ENCODE measurements around the gene AMELY.
"Not testable (repeated sequence)": the region's sequence is repeated elsewhere in the genome, so short reads cannot be mapped to it uniquely, and the experiment has no call there.

Gene AMELY

GRCh38 chrY:6928265-6928664 is 16.7 kb upstream of the AMELY start:
- WGBS (ENCODE audit: insufficient coverage) = no CpG with 5 or more reads among the region's 4 CpGs
- no peak overlapping the region for H3K4me3 ChIP-seq (ENCODE audit: control insufficient read depth in 1 of 7, extremely low read depth in 1 of 7, insufficient read depth in 4 of 7, low read depth in 2 of 7, low read length in 6 of 7)
- H3K27ac ChIP-seq (ENCODE audit: insufficient read depth in 1 of 2, low read depth in 1 of 2, low read length in 2 of 2, poor library complexity in 1 of 2, severe bottlenecking in 2 of 2) = no peak overlapping the region
- no peak for DNase-seq
- no peaks in the 10 kb centered on the region for H3K36me3 ChIP-seq (ENCODE audit: control insufficient read depth in 4 of 4, insufficient read depth in 4 of 4, low read length in 3 of 4)
- H3K4me1 ChIP-seq (ENCODE audit: control extremely low read depth in 1 of 4, control insufficient read depth in 4 of 4, insufficient read depth in 4 of 4, low read length in 3 of 4) = no peaks in the 10 kb centered on the region
- CTCF ChIA-PET = no interaction called here
- H3K9me3 ChIP-seq (ENCODE audit: control extremely low read depth in 1 of 5, control insufficient read depth in 4 of 5, insufficient read depth in 2 of 5, low read depth in 1 of 5, low read length in 4 of 5) = no peaks in the 10 kb centered on the region
- H3K27me3 ChIP-seq (replicated peaks in 2 of 5; ENCODE audit: control insufficient read depth in 4 of 5, insufficient read depth in 5 of 5, low read length in 4 of 5) = no peaks in the 10 kb centered on the region
- POLR2A ChIA-PET = no interaction called here

- Histone ChIP-seq H3K36me3 (ENCODE audit: control insufficient read depth in 4 of 4, insufficient read depth in 4 of 4, low read length in 3 of 4) (no peaks in the 10 kb centered on the region), H3K27ac (ENCODE audit: insufficient read depth in 1 of 2, low read depth in 1 of 2, low read length in 2 of 2, poor library complexity in 1 of 2, severe bottlenecking in 2 of 2) (no peak overlapping the region), H3K4me1 (ENCODE audit: control extremely low read depth in 1 of 4, control insufficient read depth in 4 of 4, insufficient read depth in 4 of 4, low read length in 3 of 4) (no peaks in the 10 kb centered on the region), H3K4me3 (ENCODE audit: control insufficient read depth in 1 of 7, extremely low read depth in 1 of 7, insufficient read depth in 4 of 7, low read depth in 2 of 7, low read length in 6 of 7) (no peak overlapping the region), H3K9me3 (ENCODE audit: control extremely low read depth in 1 of 5, control insufficient read depth in 4 of 5, insufficient read depth in 2 of 5, low read depth in 1 of 5, low read length in 4 of 5) (no peaks in the 10 kb centered on the region), H3K27me3 (replicated peaks in 2 of 5; ENCODE audit: control insufficient read depth in 4 of 5, insufficient read depth in 5 of 5, low read length in 4 of 5) (no peaks in the 10 kb centered on the region)
- POLR2A ChIA-PET = no interaction called here
- CTCF ChIA-PET = no interaction called here
- no peak for DNase-seq
- WGBS (ENCODE audit: insufficient coverage) = no CpG with 5 or more reads among the region's 2 CpGs
These were observed 9.5 kb upstream of the AMELY start for GRCh38 chrY:6921061-6921460.

GRCh38 chrY:6913362-6913761 is 1.8 kb upstream of the AMELY start:
- POLR2A ChIA-PET = no interaction called here

GRCh38 chrY:6910372-6911252 is 940 bp downstream of the AMELY start, which contains the start of gene TBL1Y:
Gene TBL1Y, plus strand, starts transcription at chrY:6910697. Its CDS starts 114,388 bp downstream, at chrY:7025085.
- DNase-seq = no peak
- peaks cover 0 to 12% (median 0%) of the 10 kb centered on the region in 4 experiments for H3K4me1 ChIP-seq (ENCODE audit: control extremely low read depth in 1 of 4, control insufficient read depth in 4 of 4, insufficient read depth in 4 of 4, low read length in 3 of 4)
- H3K4me3 ChIP-seq (ENCODE audit: control insufficient read depth in 1 of 7, extremely low read depth in 1 of 7, insufficient read depth in 4 of 7, low read depth in 2 of 7, low read length in 6 of 7) = peak within 1 kb of the TSS in 3 of 7 experiments; percentile 7 to 58 (median 17)
- no peaks in the 10 kb centered on the region for H3K9me3 ChIP-seq (ENCODE audit: control extremely low read depth in 1 of 5, control insufficient read depth in 4 of 5, insufficient read depth in 2 of 5, low read depth in 1 of 5, low read length in 4 of 5)
- peaks cover 0 to 56% (median 0%) of the 10 kb centered on the region in 5 experiments for H3K27me3 ChIP-seq (replicated peaks in 2 of 5; ENCODE audit: control insufficient read depth in 4 of 5, insufficient read depth in 5 of 5, low read length in 4 of 5)
- POLR2A ChIA-PET = no interaction called here
- no peak within 1 kb of the TSS for H3K27ac ChIP-seq (ENCODE audit: insufficient read depth in 1 of 2, low read depth in 1 of 2, low read length in 2 of 2, poor library complexity in 1 of 2, severe bottlenecking in 2 of 2)
- WGBS (ENCODE audit: insufficient coverage) = no CpG with 5 or more reads among the region's 91 CpGs
- no peaks in the 10 kb centered on the region for H3K36me3 ChIP-seq (ENCODE audit: control insufficient read depth in 4 of 4, insufficient read depth in 4 of 4, low read length in 3 of 4)
- CTCF ChIA-PET = no interaction called here

More at GRCh38 chrY:6913362-6913761, 1.8 kb upstream of the AMELY start:
- Histone ChIP-seq H3K27ac (ENCODE audit: insufficient read depth in 1 of 2, low read depth in 1 of 2, low read length in 2 of 2, poor library complexity in 1 of 2, severe bottlenecking in 2 of 2) (no peak overlapping the region), H3K9me3 (ENCODE audit: control extremely low read depth in 1 of 5, control insufficient read depth in 4 of 5, insufficient read depth in 2 of 5, low read depth in 1 of 5, low read length in 4 of 5) (no peaks in the 10 kb centered on the region), H3K27me3 (replicated peaks in 2 of 5; ENCODE audit: control insufficient read depth in 4 of 5, insufficient read depth in 5 of 5, low read length in 4 of 5) (peaks cover 0 to 48% (median 0%) of the 10 kb centered on the region in 5 experiments), H3K4me1 (ENCODE audit: control extremely low read depth in 1 of 4, control insufficient read depth in 4 of 4, insufficient read depth in 4 of 4, low read length in 3 of 4) (peaks cover 0 to 12% (median 0%) of the 10 kb centered on the region in 4 experiments), H3K36me3 (ENCODE audit: control insufficient read depth in 4 of 4, insufficient read depth in 4 of 4, low read length in 3 of 4) (no peaks in the 10 kb centered on the region), H3K4me3 (ENCODE audit: control insufficient read depth in 1 of 7, extremely low read depth in 1 of 7, insufficient read depth in 4 of 7, low read depth in 2 of 7, low read length in 6 of 7) (no peak overlapping the region)
- CTCF ChIA-PET = no interaction called here
- no peak for DNase-seq

- peak overlapping the region in 2 of 7 experiments; percentile 17 to 58 for H3K4me3 ChIP-seq (ENCODE audit: control insufficient read depth in 1 of 7, extremely low read depth in 1 of 7, insufficient read depth in 4 of 7, low read depth in 2 of 7, low read length in 6 of 7)
- H3K36me3 ChIP-seq (ENCODE audit: control insufficient read depth in 4 of 4, insufficient read depth in 4 of 4, low read length in 3 of 4) = no peaks in the 10 kb centered on the region
- no peak for DNase-seq
- peaks cover 0 to 54% (median 0%) of the 10 kb centered on the region in 5 experiments for H3K27me3 ChIP-seq (replicated peaks in 2 of 5; ENCODE audit: control insufficient read depth in 4 of 5, insufficient read depth in 5 of 5, low read length in 4 of 5)
- peaks cover 0 to 12% (median 0%) of the 10 kb centered on the region in 4 experiments for H3K4me1 ChIP-seq (ENCODE audit: control extremely low read depth in 1 of 4, control insufficient read depth in 4 of 4, insufficient read depth in 4 of 4, low read length in 3 of 4)
- no peaks in the 10 kb centered on the region for H3K9me3 ChIP-seq (ENCODE audit: control extremely low read depth in 1 of 5, control insufficient read depth in 4 of 5, insufficient read depth in 2 of 5, low read depth in 1 of 5, low read length in 4 of 5)
- CTCF ChIA-PET = no interaction called here
- POLR2A ChIA-PET = no interaction called here
- WGBS (ENCODE audit: insufficient coverage) = no CpG with 5 or more reads among the region's 14 CpGs
- no peak overlapping the region for H3K27ac ChIP-seq (ENCODE audit: insufficient read depth in 1 of 2, low read depth in 1 of 2, low read length in 2 of 2, poor library complexity in 1 of 2, severe bottlenecking in 2 of 2)
These were observed 1.7 kb downstream of the AMELY start for GRCh38 chrY:6909856-6910255.

- Histone ChIP-seq H3K27ac (ENCODE audit: insufficient read depth in 1 of 2, low read depth in 1 of 2, low read length in 2 of 2, poor library complexity in 1 of 2, severe bottlenecking in 2 of 2) (no peak overlapping the region), H3K9me3 (ENCODE audit: control extremely low read depth in 1 of 5, control insufficient read depth in 4 of 5, insufficient read depth in 2 of 5, low read depth in 1 of 5, low read length in 4 of 5) (no peaks in the 10 kb centered on the region), H3K4me3 (ENCODE audit: control insufficient read depth in 1 of 7, extremely low read depth in 1 of 7, insufficient read depth in 4 of 7, low read depth in 2 of 7, low read length in 6 of 7) (no peak overlapping the region), H3K36me3 (ENCODE audit: control insufficient read depth in 4 of 4, insufficient read depth in 4 of 4, low read length in 3 of 4) (no peaks in the 10 kb centered on the region), H3K27me3 (replicated peaks in 2 of 5; ENCODE audit: control insufficient read depth in 4 of 5, insufficient read depth in 5 of 5, low read length in 4 of 5) (peaks cover 0 to 53% (median 0%) of the 10 kb centered on the region in 5 experiments), H3K4me1 (ENCODE audit: control extremely low read depth in 1 of 4, control insufficient read depth in 4 of 4, insufficient read depth in 4 of 4, low read length in 3 of 4) (peaks cover 0 to 12% (median 0%) of the 10 kb centered on the region in 4 experiments)
- POLR2A ChIA-PET = no interaction called here
- WGBS (ENCODE audit: insufficient coverage) = no CpG with 5 or more reads among the region's 14 CpGs
- DNase-seq = no peak
- CTCF ChIA-PET = no interaction called here
These were observed 2.4 kb downstream of the AMELY start for GRCh38 chrY:6909118-6909521.

- no CpG with 5 or more reads among the region's 6 CpGs for WGBS (ENCODE audit: insufficient coverage)
- H3K4me3 ChIP-seq (ENCODE audit: control insufficient read depth in 1 of 7, extremely low read depth in 1 of 7, insufficient read depth in 4 of 7, low read depth in 2 of 7, low read length in 6 of 7); H3K9me3 ChIP-seq (ENCODE audit: control extremely low read depth in 1 of 5, control insufficient read depth in 4 of 5, insufficient read depth in 2 of 5, low read depth in 1 of 5, low read length in 4 of 5); H3K36me3 ChIP-seq (ENCODE audit: control insufficient read depth in 4 of 4, insufficient read depth in 4 of 4, low read length in 3 of 4); DNase-seq; CTCF ChIA-PET; POLR2A ChIA-PET; H3K27ac ChIP-seq (ENCODE audit: insufficient read depth in 1 of 2, low read depth in 1 of 2, low read length in 2 of 2, poor library complexity in 1 of 2, severe bottlenecking in 2 of 2): not testable (repeated sequence)
- Histone ChIP-seq H3K27me3 (replicated peaks in 2 of 5; ENCODE audit: control insufficient read depth in 4 of 5, insufficient read depth in 5 of 5, low read length in 4 of 5) (peaks cover 0 to 46% (median 0%) of the 10 kb centered on the region in 5 experiments), H3K4me1 (ENCODE audit: control extremely low read depth in 1 of 4, control insufficient read depth in 4 of 4, insufficient read depth in 4 of 4, low read length in 3 of 4) (peaks cover 0 to 12% (median 0%) of the 10 kb centered on the region in 4 experiments)
These were observed 3.5 kb downstream of the AMELY start for GRCh38 chrY:6908021-6908420.
